Measurements from ENCODE around the gene PIKFYVE.

DNA sequence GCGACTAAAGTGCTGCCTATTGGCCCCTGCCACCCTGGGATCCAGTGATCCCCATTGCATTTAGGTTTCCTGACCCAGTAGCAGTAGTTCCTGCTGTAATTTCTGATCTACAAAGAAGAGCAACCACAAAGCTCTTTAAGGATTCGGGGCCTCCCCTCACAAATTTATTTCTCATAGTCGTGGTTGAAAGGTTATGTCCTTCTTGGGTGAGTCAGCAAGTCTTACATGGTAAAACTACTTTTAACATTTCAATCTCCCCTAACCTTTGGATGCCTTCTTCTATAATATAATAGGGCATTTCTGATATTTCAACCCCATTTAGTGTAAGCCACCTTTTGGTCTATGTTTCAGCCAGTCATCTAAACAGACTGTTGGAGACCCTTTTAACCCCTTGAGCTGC lies 14.9 kb downstream of the PIKFYVE start:
- TF ChIP-seq CTCF (IDR thresholded peaks at IDR 0.05; ENCODE audit: insufficient read depth, low read length) (no peak), POLR2AphosphoS5 (IDR thresholded peaks at IDR 0.05; ENCODE audit: low read depth) (no peak)
